ENCODE measurements around the gene BHLHE41.

Gene BHLHE41

GRCh38 chr12:26088998-26089397 is 35.8 kb downstream of the BHLHE41 start:
- DNase-seq (ENCODE audit: extremely low read depth, low read depth) = no peak
- TF ChIP-seq, protein P1, sequence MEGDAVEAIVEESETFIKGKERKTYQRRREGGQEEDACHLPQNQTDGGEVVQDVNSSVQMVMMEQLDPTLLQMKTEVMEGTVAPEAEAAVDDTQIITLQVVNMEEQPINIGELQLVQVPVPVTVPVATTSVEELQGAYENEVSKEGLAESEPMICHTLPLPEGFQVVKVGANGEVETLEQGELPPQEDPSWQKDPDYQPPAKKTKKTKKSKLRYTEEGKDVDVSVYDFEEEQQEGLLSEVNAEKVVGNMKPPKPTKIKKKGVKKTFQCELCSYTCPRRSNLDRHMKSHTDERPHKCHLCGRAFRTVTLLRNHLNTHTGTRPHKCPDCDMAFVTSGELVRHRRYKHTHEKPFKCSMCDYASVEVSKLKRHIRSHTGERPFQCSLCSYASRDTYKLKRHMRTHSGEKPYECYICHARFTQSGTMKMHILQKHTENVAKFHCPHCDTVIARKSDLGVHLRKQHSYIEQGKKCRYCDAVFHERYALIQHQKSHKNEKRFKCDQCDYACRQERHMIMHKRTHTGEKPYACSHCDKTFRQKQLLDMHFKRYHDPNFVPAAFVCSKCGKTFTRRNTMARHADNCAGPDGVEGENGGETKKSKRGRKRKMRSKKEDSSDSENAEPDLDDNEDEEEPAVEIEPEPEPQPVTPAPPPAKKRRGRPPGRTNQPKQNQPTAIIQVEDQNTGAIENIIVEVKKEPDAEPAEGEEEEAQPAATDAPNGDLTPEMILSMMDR (IDR thresholded peaks at IDR 0.05; ENCODE audit: low read depth, low read length, missing control alignments) = no peak

GRCh38 chr12:26086936-26087335 is 37.9 kb downstream of the BHLHE41 start:
- no peak overlapping the region for H3K4me3 ChIP-seq (replicated peaks; ENCODE audit: low read depth, low read length)
- no peak for DNase-seq (ENCODE audit: extremely low read depth, low read depth)
- TF ChIP-seq, protein P1 (IDR thresholded peaks at IDR 0.05; ENCODE audit: low read depth, low read length, missing control alignments) = no peak

More at GRCh38 chr12:26088998-26089397, 35.8 kb downstream of the BHLHE41 start:
- H3K4me3 ChIP-seq (replicated peaks; ENCODE audit: low read depth, low read length) = no peak overlapping the region

GRCh38 chr12:26080911-26081310 is 43.9 kb downstream of the BHLHE41 start:
- no peak overlapping the region for H3K4me3 ChIP-seq (replicated peaks; ENCODE audit: low read depth, low read length)
- no peak for DNase-seq (ENCODE audit: extremely low read depth, low read depth)
- TF ChIP-seq, protein P1 (IDR thresholded peaks at IDR 0.05; ENCODE audit: low read depth, low read length, missing control alignments) = no peak

DNA sequence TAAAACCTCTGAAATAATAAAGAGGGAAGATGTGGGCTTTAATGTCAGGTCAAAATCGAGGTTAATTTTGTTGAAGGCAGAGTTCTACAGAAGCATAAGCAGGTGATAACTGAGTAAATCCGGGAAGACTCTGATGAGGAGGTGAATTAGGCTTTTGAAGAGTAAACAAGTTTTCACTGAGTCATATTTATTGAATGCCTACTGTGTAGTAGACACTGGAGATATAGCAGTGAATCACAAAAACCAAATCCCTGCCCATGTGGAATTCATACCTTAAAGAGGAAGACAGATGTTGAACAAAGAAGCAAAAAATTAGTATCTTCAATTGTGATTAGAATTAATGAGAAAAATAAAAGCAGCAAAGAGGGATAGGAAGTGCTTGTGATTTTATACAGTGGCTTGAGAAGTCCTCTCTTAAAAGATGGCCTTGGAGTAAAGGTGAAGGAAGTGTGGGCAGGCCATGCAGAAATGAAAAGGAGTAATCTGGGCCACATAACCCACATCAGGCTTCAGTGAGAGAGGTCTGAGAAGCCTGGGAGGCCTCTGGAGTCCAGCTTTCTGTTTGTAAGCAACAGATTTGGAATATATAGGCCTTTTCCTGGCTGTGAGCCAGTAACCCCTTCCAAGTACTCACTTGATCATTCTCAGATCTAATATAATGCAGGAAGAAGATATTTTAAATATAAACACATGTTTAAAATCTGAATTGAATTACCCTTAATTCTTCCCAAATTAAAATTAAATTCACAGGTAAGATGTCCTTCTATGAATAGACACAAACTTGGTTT is 46.7 kb downstream of the BHLHE41 start:
- H3K4me3 ChIP-seq (replicated peaks; ENCODE audit: low read depth, low read length) = no peak overlapping the region
- TF ChIP-seq, protein P1 (IDR thresholded peaks at IDR 0.05; ENCODE audit: low read depth, low read length, missing control alignments) = no peak
- peak; percentile 38 for DNase-seq (ENCODE audit: extremely low read depth, low read depth)

Data from HFF-Myc (cell line).